HepG2 (cell line): ENCODE results near the gene PLCB1. TPM values are rescaled to one million over a fixed set of nuclear protein-coding genes. Genes with fewer than 3 reads are reported as not detected.
A peak's percentile ranks its signal among the peaks of the same experiment; 100 is the strongest.

Experiments used
- CBFB ChIP-seq: sonication (generic); formaldehyde crosslinking; IDR thresholded peaks from 2 replicates; pipeline ENCODE4 v1.4.0; 2020; ENCODE audit warnings: missing genetic modification reagents
- CREM ChIP-seq, 2 experiments: sonication (generic) in 1 of 2; formaldehyde crosslinking in 1 of 2; IDR thresholded peaks; 2 replicates each; pipeline versions ENCODE4 v1.4.0 to v1.6.1; 2016 to 2020; ENCODE audit warnings: antibody characterized with exemption in 1 of 2, mild to moderate bottlenecking in 1 of 2, missing genetic modification reagents in 1 of 2
- DBP ChIP-seq: sonication (generic); formaldehyde crosslinking; IDR thresholded peaks from 2 replicates; pipeline ENCODE4 v1.4.0; 2020; ENCODE audit warnings: missing genetic modification reagents; ENCODE audit errors: not compliant biosample characterization
- DRAP1 ChIP-seq: IDR thresholded peaks from 2 replicates; pipeline ENCODE4 v1.6.1; 2016; ENCODE audit warnings: missing genetic modification reagents, missing compliant biosample characterization
- EP300 ChIP-seq, 3 experiments: sonication (generic) in 1 of 3; formaldehyde crosslinking in 1 of 3; IDR thresholded peaks; 2 replicates each; pipeline versions ENCODE4 v1.5.1 to v1.6.1; 2011 to 2020; ENCODE audit warnings: low read depth in 2 of 3, low read length in 2 of 3, borderline replicate concordance in 1 of 3, improper control_type of control experiment in 1 of 3, mild to moderate bottlenecking in 1 of 3, missing genetic modification reagents in 1 of 3, moderate library complexity in 1 of 3
- FOXO1 ChIP-seq: sonication (generic); formaldehyde crosslinking; IDR thresholded peaks from 2 replicates; pipeline ENCODE4 v1.4.0; 2020; ENCODE audit warnings: missing genetic modification reagents
- HNF4G ChIP-seq, 2 experiments: sonication (generic) in 1 of 2; formaldehyde crosslinking in 1 of 2; IDR thresholded peaks; 2 replicates each; pipeline versions ENCODE4 v1.4.0 to v1.6.1; 2011 to 2020; ENCODE audit warnings: borderline replicate concordance in 2 of 2, low read depth in 2 of 2, mild to moderate bottlenecking in 2 of 2, low read length in 1 of 2, missing genetic modification reagents in 1 of 2, moderate library complexity in 1 of 2
- MBD4 ChIP-seq: IDR thresholded peaks from 2 replicates; pipeline ENCODE4 v1.6.1; 2012; ENCODE audit warnings: low read length, inconsistent platforms, borderline replicate concordance
- RARA ChIP-seq: IDR thresholded peaks from 2 replicates; pipeline ENCODE4 v1.6.1; 2016; ENCODE audit warnings: missing genetic modification reagents, missing compliant biosample characterization
- SAP130 ChIP-seq: IDR thresholded peaks from 2 replicates; pipeline ENCODE4 v1.6.1; 2016; ENCODE audit warnings: low read depth
- TSC22D2 ChIP-seq: sonication (generic); formaldehyde crosslinking; IDR thresholded peaks from 2 replicates; pipeline ENCODE4 v1.5.1; 2020; ENCODE audit warnings: missing genetic modification reagents, mild to moderate bottlenecking, borderline replicate concordance
- ZNF10 ChIP-seq: sonication (generic); formaldehyde crosslinking; IDR thresholded peaks from 2 replicates; pipeline ENCODE4 v1.4.0; 2020; ENCODE audit warnings: mild to moderate bottlenecking, low read depth, missing genetic modification reagents, borderline replicate concordance
- ZNF549 ChIP-seq: sonication (generic); formaldehyde crosslinking; IDR thresholded peaks from 2 replicates; pipeline ENCODE4 v1.5.0; 2020; ENCODE audit warnings: missing genetic modification reagents
- ZNF614 ChIP-seq: IDR thresholded peaks from 2 replicates; pipeline ENCODE4 v1.6.1; 2018; ENCODE audit warnings: missing biosample characterization, missing genetic modification reagents, inconsistent platforms, borderline replicate concordance
- polyA plus RNA-seq, 8 experiments: library from polyadenylated mRNA; depleted of rRNA in 3 of 8; stranded (reverse) in 7 of 8; unstranded in 1 of 8; fragments of >200 nt; fragmentation: Illumina TruSeq in 4 of 8; extraction: Trizol in 4 of 8; gene quantifications; 2 replicates each; pipeline versions ENCODE4 v1.2.1 to v1.2.3, GENCODE V29; 2011 to 2016; ENCODE audit warnings: low read depth in 4 of 8, missing spikeins in 1 of 8, mixed read lengths in 1 of 8; ENCODE audit not compliant: insufficient read depth in 1 of 8
- total RNA-seq, 5 experiments: library from RNA; depleted of rRNA; stranded (reverse); fragments of >200 nt; fragmentation: Illumina TruSeq; extraction: Trizol; gene quantifications; 2 replicates each; pipeline ENCODE4 v1.2.3, GENCODE V29; 2016; ENCODE audit warnings: low read depth in 1 of 5
- TF ChIP-seq, protein P1 (sequence below): IDR thresholded peaks from 2 replicates; pipeline ENCODE4 v1.6.1; 2016; ENCODE audit warnings: low read depth, missing genetic modification reagents, missing compliant biosample characterization
- TF ChIP-seq, protein P2 (sequence below): sonication (generic); IDR thresholded peaks from 2 replicates; pipeline ENCODE4 v1.6.1; 2016; ENCODE audit warnings: low read depth, borderline replicate concordance
- TF ChIP-seq, protein P3 (sequence below): sonication (generic); formaldehyde crosslinking; IDR thresholded peaks from 2 replicates; pipeline ENCODE4 v1.4.0; 2020; ENCODE audit warnings: missing genetic modification reagents, low read depth, mild to moderate bottlenecking, borderline replicate concordance

PLCB1 gene
- total and polyA plus RNA-seq, 2 of the 13 experiments (the other 11 are each of a cell fraction or from before 2014, with no cell fraction given) = 42.4 to 55.9 TPM

DNA sequence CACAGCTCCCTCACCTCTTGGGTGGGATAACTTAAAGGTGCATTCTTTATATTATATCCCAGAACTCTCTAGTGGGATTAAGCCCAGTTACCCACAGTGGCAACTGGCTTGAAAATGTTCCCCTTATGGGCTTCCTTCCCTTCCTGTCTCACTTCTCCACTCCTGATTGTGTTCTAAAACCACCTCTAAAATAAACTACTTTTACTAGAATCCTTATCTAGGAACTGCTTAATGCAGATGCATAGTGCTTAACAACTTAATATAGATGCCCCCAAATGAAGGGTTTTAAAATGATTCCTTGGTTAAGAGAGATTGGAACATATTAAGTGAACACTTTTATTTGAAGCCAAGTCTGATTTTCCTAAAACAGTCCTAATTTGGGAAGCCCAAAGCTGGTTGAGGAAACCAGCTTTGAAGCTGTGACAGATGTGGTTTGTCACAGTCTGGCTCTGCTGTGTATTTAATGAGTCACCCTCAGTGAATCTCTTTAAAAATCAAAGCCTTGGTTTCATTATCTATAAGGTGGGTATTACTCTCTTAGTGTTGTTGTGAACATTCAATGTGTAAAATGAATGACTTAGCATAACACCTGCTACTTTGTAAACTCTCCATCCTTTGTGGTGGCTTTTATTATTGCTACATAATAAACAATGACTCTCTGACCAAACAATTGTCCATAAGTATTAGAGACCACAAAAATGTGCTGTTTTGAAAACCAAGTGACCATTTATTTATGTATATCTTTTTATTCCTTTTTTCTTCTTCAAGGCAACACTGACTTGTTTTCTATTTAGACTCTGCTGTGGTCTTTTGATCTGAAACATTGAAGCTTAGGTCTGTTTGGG is 24.4 kb downstream of the PLCB1 start (continued):
- TF ChIP-seq, protein P1, sequence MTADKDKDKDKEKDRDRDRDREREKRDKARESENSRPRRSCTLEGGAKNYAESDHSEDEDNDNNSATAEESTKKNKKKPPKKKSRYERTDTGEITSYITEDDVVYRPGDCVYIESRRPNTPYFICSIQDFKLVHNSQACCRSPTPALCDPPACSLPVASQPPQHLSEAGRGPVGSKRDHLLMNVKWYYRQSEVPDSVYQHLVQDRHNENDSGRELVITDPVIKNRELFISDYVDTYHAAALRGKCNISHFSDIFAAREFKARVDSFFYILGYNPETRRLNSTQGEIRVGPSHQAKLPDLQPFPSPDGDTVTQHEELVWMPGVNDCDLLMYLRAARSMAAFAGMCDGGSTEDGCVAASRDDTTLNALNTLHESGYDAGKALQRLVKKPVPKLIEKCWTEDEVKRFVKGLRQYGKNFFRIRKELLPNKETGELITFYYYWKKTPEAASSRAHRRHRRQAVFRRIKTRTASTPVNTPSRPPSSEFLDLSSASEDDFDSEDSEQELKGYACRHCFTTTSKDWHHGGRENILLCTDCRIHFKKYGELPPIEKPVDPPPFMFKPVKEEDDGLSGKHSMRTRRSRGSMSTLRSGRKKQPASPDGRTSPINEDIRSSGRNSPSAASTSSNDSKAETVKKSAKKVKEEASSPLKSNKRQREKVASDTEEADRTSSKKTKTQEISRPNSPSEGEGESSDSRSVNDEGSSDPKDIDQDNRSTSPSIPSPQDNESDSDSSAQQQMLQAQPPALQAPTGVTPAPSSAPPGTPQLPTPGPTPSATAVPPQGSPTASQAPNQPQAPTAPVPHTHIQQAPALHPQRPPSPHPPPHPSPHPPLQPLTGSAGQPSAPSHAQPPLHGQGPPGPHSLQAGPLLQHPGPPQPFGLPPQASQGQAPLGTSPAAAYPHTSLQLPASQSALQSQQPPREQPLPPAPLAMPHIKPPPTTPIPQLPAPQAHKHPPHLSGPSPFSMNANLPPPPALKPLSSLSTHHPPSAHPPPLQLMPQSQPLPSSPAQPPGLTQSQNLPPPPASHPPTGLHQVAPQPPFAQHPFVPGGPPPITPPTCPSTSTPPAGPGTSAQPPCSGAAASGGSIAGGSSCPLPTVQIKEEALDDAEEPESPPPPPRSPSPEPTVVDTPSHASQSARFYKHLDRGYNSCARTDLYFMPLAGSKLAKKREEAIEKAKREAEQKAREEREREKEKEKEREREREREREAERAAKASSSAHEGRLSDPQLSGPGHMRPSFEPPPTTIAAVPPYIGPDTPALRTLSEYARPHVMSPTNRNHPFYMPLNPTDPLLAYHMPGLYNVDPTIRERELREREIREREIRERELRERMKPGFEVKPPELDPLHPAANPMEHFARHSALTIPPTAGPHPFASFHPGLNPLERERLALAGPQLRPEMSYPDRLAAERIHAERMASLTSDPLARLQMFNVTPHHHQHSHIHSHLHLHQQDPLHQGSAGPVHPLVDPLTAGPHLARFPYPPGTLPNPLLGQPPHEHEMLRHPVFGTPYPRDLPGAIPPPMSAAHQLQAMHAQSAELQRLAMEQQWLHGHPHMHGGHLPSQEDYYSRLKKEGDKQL (CRISPR knock-in tag) = peak; percentile 98
- peak; percentile 51; the same call in 1 of the 2 replicates for TF ChIP-seq FOXO1 (CRISPR knock-in tag)
- TF ChIP-seq, protein P2, sequence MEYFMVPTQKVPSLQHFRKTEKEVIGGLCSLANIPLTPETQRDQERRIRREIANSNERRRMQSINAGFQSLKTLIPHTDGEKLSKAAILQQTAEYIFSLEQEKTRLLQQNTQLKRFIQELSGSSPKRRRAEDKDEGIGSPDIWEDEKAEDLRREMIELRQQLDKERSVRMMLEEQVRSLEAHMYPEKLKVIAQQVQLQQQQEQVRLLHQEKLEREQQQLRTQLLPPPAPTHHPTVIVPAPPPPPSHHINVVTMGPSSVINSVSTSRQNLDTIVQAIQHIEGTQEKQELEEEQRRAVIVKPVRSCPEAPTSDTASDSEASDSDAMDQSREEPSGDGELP = peak; percentile 87
- peak; percentile 96 for TF ChIP-seq MBD4
- TF ChIP-seq CBFB (CRISPR knock-in tag) = peak; percentile 97
- 0 out of 2 replicates have a peak, but pooled peaks have one; percentile 29 for TF ChIP-seq DRAP1 (CRISPR knock-in tag)
- TF ChIP-seq RARA (CRISPR knock-in tag) = peak; percentile 88
- TF ChIP-seq, protein P3, sequence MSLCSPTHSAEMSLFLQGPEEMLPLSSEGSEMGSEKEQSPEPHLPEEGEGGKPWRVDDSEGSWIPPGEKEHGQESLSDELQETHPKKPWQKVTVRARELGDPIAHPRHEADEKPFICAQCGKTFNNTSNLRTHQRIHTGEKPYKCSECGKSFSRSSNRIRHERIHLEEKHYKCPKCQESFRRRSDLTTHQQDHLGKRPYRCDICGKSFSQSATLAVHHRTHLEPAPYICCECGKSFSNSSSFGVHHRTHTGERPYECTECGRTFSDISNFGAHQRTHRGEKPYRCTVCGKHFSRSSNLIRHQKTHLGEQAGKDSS (CRISPR knock-in tag) = 0 out of 2 replicates have a peak, but pooled peaks have one; percentile 39
- TF ChIP-seq CREM (IDR thresholded peaks at IDR 0.05) = peak; percentile 91
- no peak for TF ChIP-seq CREM (CRISPR knock-in tag; IDR thresholded peaks at IDR 0.05)
- TF ChIP-seq TSC22D2 (CRISPR knock-in tag) = no peak
- TF ChIP-seq EP300 (IDR thresholded peaks at IDR 0.05; ENCODE audit: low read depth in 2 of 2, low read length in 2 of 2) = peak; percentile 40 to 90; a peak in 2 of 4 replicates
- peak; percentile 94 for TF ChIP-seq EP300 (CRISPR knock-in tag; IDR thresholded peaks at IDR 0.05; ENCODE audit: borderline replicate concordance)
- TF ChIP-seq HNF4G (IDR thresholded peaks at IDR 0.05; ENCODE audit: borderline replicate concordance, low read depth, low read length) = no peak
- TF ChIP-seq HNF4G (CRISPR knock-in tag; IDR thresholded peaks at IDR 0.05; ENCODE audit: borderline replicate concordance, low read depth) = no peak
- peak; percentile 74; the same call in 1 of the 2 replicates for TF ChIP-seq SAP130 (CRISPR knock-in tag)
- peak; percentile 48; the same call in 1 of the 2 replicates for TF ChIP-seq ZNF614
- TF ChIP-seq ZNF549 (CRISPR knock-in tag) = no peak
- TF ChIP-seq DBP (CRISPR knock-in tag) = no peak
- no peak for TF ChIP-seq ZNF10 (CRISPR knock-in tag)
